Astrocyte (in vitro differentiated cells and primary cell): ENCODE measurements around the gene KLF9. TPM values are rescaled to one million over a fixed set of nuclear protein-coding genes. Genes with fewer than 3 reads are reported as not detected.

Experiments
- DNase-seq: peaks from one replicate; pipeline ENCODE4 v3.0.0-alpha.2; 2010; ENCODE audit warnings: low read depth
- FAIRE-seq: peaks from 2 replicates; lab custom pipeline; 2011; peaks lifted over from hg19 to GRCh38; lab: Jason Lieb, UNC
- H2AFZ ChIP-seq: 2 replicates; pipeline ENCODE4 v1.6.0; 2012; ENCODE audit warnings: low read depth, low read length, inconsistent platforms
- H3K27ac ChIP-seq: 2 replicates; pipeline ENCODE4 v1.5.1; 2011; ENCODE audit warnings: low read depth, low read length, inconsistent platforms
- H3K27me3 ChIP-seq: 2 replicates; pipeline ENCODE4 v1.6.0; 2011; ENCODE audit warnings: low read length, inconsistent platforms; ENCODE audit not compliant: insufficient read depth
- H3K36me3 ChIP-seq: 2 replicates; pipeline ENCODE4 v1.5.1; 2011; ENCODE audit warnings: low read length, inconsistent platforms; ENCODE audit not compliant: insufficient read depth
- H3K4me1 ChIP-seq: 2 replicates; pipeline ENCODE4 v1.5.1; 2011; ENCODE audit warnings: low read length, inconsistent platforms; ENCODE audit not compliant: insufficient read depth
- H3K4me2 ChIP-seq: 2 replicates; pipeline ENCODE4 v1.6.0; 2012; ENCODE audit warnings: low read length, inconsistent platforms
- H3K4me3 ChIP-seq: 2 replicates; pipeline ENCODE4 v1.5.1; 2011; ENCODE audit warnings: low read depth, mild to moderate bottlenecking, low read length, inconsistent platforms; ENCODE audit not compliant: insufficient read depth
- H3K79me2 ChIP-seq: 2 replicates; pipeline ENCODE4 v1.6.0; 2012; ENCODE audit warnings: mild to moderate bottlenecking, low read length, inconsistent platforms; ENCODE audit not compliant: insufficient read depth
- H3K9ac ChIP-seq: 2 replicates; pipeline ENCODE4 v1.6.0; 2012; ENCODE audit warnings: mild to moderate bottlenecking, low read length, inconsistent platforms
- H3K9me3 ChIP-seq: 2 replicates; pipeline ENCODE4 v1.5.1; 2012; ENCODE audit warnings: low read depth, mild to moderate bottlenecking, low read length, inconsistent platforms; ENCODE audit not compliant: insufficient read depth
- H4K20me1 ChIP-seq: 2 replicates; pipeline ENCODE4 v1.6.0; 2012; ENCODE audit warnings: low read length, inconsistent platforms; ENCODE audit not compliant: insufficient read depth
- H3K27ac Mint-ChIP-seq: one replicate; pipeline ENCODE4 v1.8.0; 2021; ENCODE audit warnings: mild to moderate bottlenecking, mixed read lengths; ENCODE audit not compliant: unreplicated experiment
- H3K27me3 Mint-ChIP-seq: one replicate; pipeline ENCODE4 v1.8.0; 2021; ENCODE audit warnings: low read depth, mixed read lengths; ENCODE audit not compliant: unreplicated experiment
- H3K36me3 Mint-ChIP-seq: one replicate; pipeline ENCODE4 v1.8.0; 2021; ENCODE audit warnings: low read depth, mixed read lengths; ENCODE audit not compliant: unreplicated experiment
- H3K4me1 Mint-ChIP-seq: one replicate; pipeline ENCODE4 v1.8.0; 2021; ENCODE audit warnings: low read depth, mixed read lengths; ENCODE audit not compliant: unreplicated experiment
- H3K4me3 Mint-ChIP-seq: one replicate; pipeline ENCODE4 v1.8.0; 2021; ENCODE audit warnings: mild to moderate bottlenecking, moderate library complexity, mixed read lengths; ENCODE audit not compliant: unreplicated experiment
- H3K9me3 Mint-ChIP-seq: one replicate; pipeline ENCODE4 v1.8.0; 2021; ENCODE audit warnings: mild to moderate bottlenecking, mixed read lengths; ENCODE audit not compliant: unreplicated experiment
- CTCF ChIP-seq: IDR thresholded peaks from 2 replicates; pipeline ENCODE4 v1.5.1; 2011; ENCODE audit warnings: low read depth, mild to moderate bottlenecking, inconsistent platforms, low read length, moderate library complexity; ENCODE audit not compliant: insufficient read depth
- EZH2 ChIP-seq: IDR thresholded peaks from 2 replicates; pipeline ENCODE4 v1.6.1; 2012; ENCODE audit warnings: mild to moderate bottlenecking, low read length, inconsistent platforms; ENCODE audit not compliant: insufficient read depth
- total RNA-seq: library from RNA; stranded (reverse); gene quantifications from 2 replicates; pipeline ENCODE4 v1.2.1, GENCODE V29; 2021

KLF9 gene
- total RNA-seq, 1 donor from 2014 or later: 4.9 TPM

- Histone ChIP-seq H2AFZ (no peak overlapping the region), H3K27me3 (no peaks in the 10 kb centered on the region), H3K9ac (no peak overlapping the region), H3K36me3 (no peaks in the 10 kb centered on the region), H3K9me3 (no peaks in the 10 kb centered on the region), H3K4me2 (no peak overlapping the region), H4K20me1 (no peaks in the 10 kb centered on the region), H3K79me2 (no peaks in the 10 kb centered on the region), H3K27ac (no peak overlapping the region), H3K4me3 (no peak overlapping the region), H3K4me1 (peaks cover 10% of the 10 kb centered on the region)
- Mint-ChIP-seq H3K9me3 (no peaks in the 10 kb centered on the region), H3K27me3 (no peaks in the 10 kb centered on the region), H3K4me1 (peaks cover 5% of the 10 kb centered on the region), H3K27ac (no peak overlapping the region), H3K36me3 (no peaks in the 10 kb centered on the region), H3K4me3 (no peak overlapping the region)
- no peak for DNase-seq
- TF ChIP-seq EZH2 (no peak), CTCF (no peak)
- no peak for FAIRE-seq
Observed at GRCh38 chr9:70442328-70442848, 27.9 kb upstream of the KLF9 start.

- H3K27me3 Mint-ChIP-seq: no peaks in the 10 kb centered on the region
- no peak overlapping the region for H3K4me2 ChIP-seq
- no peak overlapping the region for H3K9ac ChIP-seq
- no peaks in the 10 kb centered on the region for H3K36me3 ChIP-seq
- no peak overlapping the region for H3K4me3 ChIP-seq
- H3K79me2 ChIP-seq: no peaks in the 10 kb centered on the region
- H3K9me3 ChIP-seq: no peaks in the 10 kb centered on the region
- H2AFZ ChIP-seq: no peak overlapping the region
- no peaks in the 10 kb centered on the region for H3K36me3 Mint-ChIP-seq
- H3K4me1 ChIP-seq: peaks cover 10% of the 10 kb centered on the region
- H3K27ac ChIP-seq: no peak overlapping the region
- no peaks in the 10 kb centered on the region for H3K9me3 Mint-ChIP-seq
- H3K4me3 Mint-ChIP-seq: no peak overlapping the region
- no peaks in the 10 kb centered on the region for H3K27me3 ChIP-seq
- no peak for DNase-seq
- H3K27ac Mint-ChIP-seq: no peak overlapping the region
- peaks cover 5% of the 10 kb centered on the region for H3K4me1 Mint-ChIP-seq
- no peak for FAIRE-seq
- H4K20me1 ChIP-seq: no peaks in the 10 kb centered on the region
- TF ChIP-seq CTCF: no peak
- TF ChIP-seq EZH2: no peak
Observed at GRCh38 chr9:70441622-70442021, 27.2 kb upstream of the KLF9 start.

- Histone ChIP-seq H3K9me3 (no peaks in the 10 kb centered on the region), H3K4me1 (peaks cover 19% of the 10 kb centered on the region), H3K27ac (no peak overlapping the region), H3K36me3 (no peaks in the 10 kb centered on the region), H2AFZ (no peak overlapping the region), H3K4me3 (no peak overlapping the region), H3K9ac (no peak overlapping the region), H3K4me2 (peak overlapping the region; percentile 31), H3K27me3 (no peaks in the 10 kb centered on the region), H4K20me1 (no peaks in the 10 kb centered on the region), H3K79me2 (no peaks in the 10 kb centered on the region)
- H3K36me3 Mint-ChIP-seq: no peaks in the 10 kb centered on the region
- no peak overlapping the region for H3K27ac Mint-ChIP-seq
- FAIRE-seq (no peak), DNase-seq (peak; percentile 67)
- H3K4me1 Mint-ChIP-seq: peaks cover 11% of the 10 kb centered on the region
- no peaks in the 10 kb centered on the region for H3K27me3 Mint-ChIP-seq
- TF ChIP-seq CTCF: no peak
- no peak for TF ChIP-seq EZH2
- H3K9me3 Mint-ChIP-seq: no peaks in the 10 kb centered on the region
- H3K4me3 Mint-ChIP-seq: no peak overlapping the region
Observed at GRCh38 chr9:70439991-70440706, 25.7 kb upstream of the KLF9 start.
